T-helper 2 cell treated with Interferon-gamma antibody and Interleukin-4, amounts not matched to agents 5 μg/mL and 100 μg/mL, for 36 hours (primary cell): ENCODE data around the gene LHCGR.

Experiments
- DNase-seq: peaks from one replicate; pipeline ENCODE4 v3.0.0; 2021; ENCODE audit warnings: low spot score
- H3K27ac Mint-ChIP-seq: one replicate; pipeline ENCODE4 v1.8.0; 2021; ENCODE audit warnings: mild to moderate bottlenecking, mixed read lengths
- H3K27me3 Mint-ChIP-seq: one replicate; pipeline ENCODE4 v1.8.0; 2021; ENCODE audit warnings: low read depth, mixed read lengths
- H3K36me3 Mint-ChIP-seq: one replicate; pipeline ENCODE4 v1.8.0; 2021; ENCODE audit warnings: low read depth, mixed read lengths
- H3K4me1 Mint-ChIP-seq: one replicate; pipeline ENCODE4 v1.8.0; 2021; ENCODE audit warnings: low read depth, mixed read lengths
- H3K4me3 Mint-ChIP-seq: one replicate; pipeline ENCODE4 v1.8.0; 2022; ENCODE audit warnings: mild to moderate bottlenecking, moderate library complexity, mixed read lengths
- H3K9me3 Mint-ChIP-seq: one replicate; pipeline ENCODE4 v1.8.0; 2021; ENCODE audit warnings: mixed read lengths

LHCGR gene

GRCh38 chr2:48673581-48673980 lies 81.9 kb downstream of the LHCGR start:
- Mint-ChIP-seq H3K27me3 (peaks cover 2% of the 10 kb centered on the region), H3K4me3 (no peak overlapping the region), H3K4me1 (no peaks in the 10 kb centered on the region), H3K9me3 (no peaks in the 10 kb centered on the region), H3K36me3 (no peaks in the 10 kb centered on the region), H3K27ac (no peak overlapping the region)
- no peak for DNase-seq

DNA sequence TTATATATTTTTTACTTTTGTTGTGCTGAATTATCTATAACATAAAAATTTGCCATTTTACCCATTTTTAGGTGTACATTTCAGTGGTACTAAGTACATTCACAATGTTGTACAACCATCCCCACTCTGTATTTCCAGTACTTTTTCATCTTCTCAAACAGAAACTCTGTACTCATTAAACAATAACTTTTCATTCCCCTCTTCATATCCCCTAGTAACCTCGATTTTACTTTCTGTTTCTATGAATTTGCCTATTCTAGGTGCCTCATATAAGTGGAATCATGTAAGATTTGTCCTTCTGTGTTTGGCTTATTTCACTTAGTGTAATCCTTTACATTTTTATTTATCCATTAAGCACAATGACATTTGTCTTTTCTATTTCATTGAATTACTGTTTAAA lies 86.5 kb downstream of the LHCGR start:
- H3K4me1 Mint-ChIP-seq: no peaks in the 10 kb centered on the region
- no peak overlapping the region for H3K27ac Mint-ChIP-seq

DNA sequence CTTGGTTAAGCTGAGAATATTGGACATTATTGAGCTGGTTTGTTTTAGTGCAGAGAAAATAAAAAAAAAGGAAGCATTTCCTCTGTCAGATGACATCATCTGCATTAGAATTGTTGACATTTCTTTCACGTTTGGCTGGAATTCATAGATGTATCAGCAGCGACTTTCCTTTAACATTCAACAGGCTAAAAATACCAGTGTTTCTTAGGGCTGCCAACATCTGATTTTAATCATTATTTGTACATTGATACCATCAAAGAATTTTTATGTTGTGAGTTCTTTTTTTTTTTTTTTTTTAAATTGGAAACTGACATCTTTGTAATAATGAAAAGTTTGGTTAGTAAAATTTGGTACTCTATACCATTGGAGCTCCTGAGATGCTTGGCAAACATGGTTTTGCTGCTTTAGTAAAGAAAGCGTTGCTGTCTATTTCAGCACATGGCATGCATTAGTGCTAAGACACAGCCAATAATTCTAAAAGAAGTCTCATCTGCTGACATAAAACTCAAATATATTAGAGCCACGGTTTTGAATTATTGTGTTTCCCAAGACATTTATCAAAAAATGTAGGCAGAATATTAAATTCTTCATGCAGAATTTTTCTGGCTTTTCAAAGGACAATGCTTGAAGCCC lies 104.2 kb downstream of the LHCGR start:
- Mint-ChIP-seq H3K4me3 (no peak overlapping the region), H3K27ac (no peak overlapping the region), H3K27me3 (peaks cover 6% of the 10 kb centered on the region), H3K9me3 (no peaks in the 10 kb centered on the region), H3K4me1 (no peaks in the 10 kb centered on the region), H3K36me3 (no peaks in the 10 kb centered on the region)
- DNase-seq: no peak

More for the DNA sequence above, 86.5 kb downstream of the LHCGR start:
- Mint-ChIP-seq H3K27me3 (peaks cover 2% of the 10 kb centered on the region), H3K4me3 (no peak overlapping the region), H3K9me3 (no peaks in the 10 kb centered on the region), H3K36me3 (no peaks in the 10 kb centered on the region)
- DNase-seq: no peak

GRCh38 chr2:48638261-48638660 lies 117.3 kb downstream of the LHCGR start:
- Mint-ChIP-seq H3K36me3 (no peaks in the 10 kb centered on the region), H3K27me3 (peaks cover 7% of the 10 kb centered on the region), H3K27ac (no peak overlapping the region), H3K4me3 (no peak overlapping the region), H3K4me1 (no peaks in the 10 kb centered on the region), H3K9me3 (peaks cover 5% of the 10 kb centered on the region)
- no peak for DNase-seq
